GM12878 (cell line): ENCODE measurements around the gene SLC9C1. TPM values are rescaled to one million over a fixed set of nuclear protein-coding genes. Genes with fewer than 3 reads are reported as not detected.

Experiments used
- ATAC-seq: fragments of 200-7000 bp; cut with Tn5 transposase; 3 replicates; pipeline ENCODE4 v1.9.1; 2020; ENCODE audit warnings: mild to moderate bottlenecking, moderate library complexity
- BruUV-seq: library from RNA; stranded (reverse); fragments of 400-500 nt; replicated peaks from 2 replicates; lab custom pipeline; 2021; lab: Mats Ljungman, UMichigan
- CTCF ChIA-PET: fragments of 300-600 bp; sonication (Branson Sonifier 250); formaldehyde crosslinking; extraction: SDS; loops from one replicate; lab custom pipeline; 2021; ENCODE audit warnings: inconsistent platforms; lab: Yijun Ruan, JAX
- POLR2A ChIA-PET: fragments of 350-600 bp; formaldehyde crosslinking; extraction: SDS; loops from one replicate; lab custom pipeline; 2021; ENCODE audit warnings: inconsistent platforms; lab: Charles Lee
- RAD21 ChIA-PET: fragments of 300-600 bp; sonication (Branson Sonifier 250); formaldehyde crosslinking; loops from one replicate; lab custom pipeline; 2023; ENCODE audit warnings: antibody characterized with exemption; ENCODE audit not compliant: unreplicated experiment; lab: Charles Lee
- SMC1A ChIA-PET: fragments of 300-600 bp; sonication (Branson Sonifier 250); formaldehyde crosslinking; loops from one replicate; lab custom pipeline; 2023; ENCODE audit not compliant: unreplicated experiment, uncharacterized antibody; lab: Charles Lee
- DNase-seq: peaks from one replicate; pipeline ENCODE4 v3.0.0-alpha.2; 2011; ENCODE audit warnings: low read depth, low spot score
- FAIRE-seq: peaks from 3 replicates; lab custom pipeline; 2011; peaks lifted over from hg19 to GRCh38; lab: Jason Lieb, UNC
- H2AFZ ChIP-seq: 2 replicates; pipeline ENCODE4 v1.6.0; 2011; ENCODE audit warnings: low read depth, low read length, control low read depth; ENCODE audit not compliant: control insufficient read depth
- H3K27ac ChIP-seq: 2 replicates; pipeline ENCODE4 v1.5.1; 2011; ENCODE audit warnings: control low read depth; ENCODE audit not compliant: control insufficient read depth, insufficient read depth
- H3K27me3 ChIP-seq, 2 experiments: replicated peaks in 1 of 2; 2 replicates each; pipeline versions ENCODE4 v1.6.0 to v1.6.1; 2011; ENCODE audit warnings: low read length in 1 of 2; ENCODE audit not compliant: control insufficient read depth in 2 of 2, insufficient read depth in 2 of 2
- H3K36me3 ChIP-seq, 2 experiments: 2 replicates each; pipeline ENCODE4 v1.5.1; 2011; ENCODE audit warnings: low read length in 1 of 2; ENCODE audit not compliant: control insufficient read depth in 2 of 2, insufficient read depth in 2 of 2
- H3K4me1 ChIP-seq: 2 replicates; pipeline ENCODE4 v1.6.1; 2011; ENCODE audit warnings: mild to moderate bottlenecking, low read length, moderate library complexity, mixed read lengths; ENCODE audit not compliant: control insufficient read depth, insufficient read depth
- H3K4me2 ChIP-seq: 2 replicates; pipeline ENCODE4 v1.6.0; 2011; ENCODE audit warnings: control low read depth; ENCODE audit not compliant: control insufficient read depth, insufficient read depth
- H3K4me3 ChIP-seq: fragments of 200-600 bp; sonication (generic); 2 replicates; pipeline ENCODE4 v1.5.1; 2016
- H3K79me2 ChIP-seq: 2 replicates; pipeline ENCODE4 v1.6.0; 2011; ENCODE audit warnings: low read length; ENCODE audit not compliant: control insufficient read depth, insufficient read depth
- H3K9ac ChIP-seq: 2 replicates; pipeline ENCODE4 v1.8.0; 2011; ENCODE audit warnings: low read length, control low read depth, mixed read lengths; ENCODE audit not compliant: control insufficient read depth, insufficient read depth
- H3K9me3 ChIP-seq: replicated peaks from 3 replicates; pipeline ENCODE4 v1.5.1; 2011; ENCODE audit warnings: mild to moderate bottlenecking, low read length; ENCODE audit not compliant: control insufficient read depth, insufficient read depth
- H4K20me1 ChIP-seq: 2 replicates; pipeline ENCODE4 v1.6.0; 2011; ENCODE audit not compliant: control insufficient read depth, insufficient read depth
- DPF2 ChIP-seq: fragments of 450-650 bp; IDR thresholded peaks from 2 replicates; pipeline ENCODE4 v1.6.1; 2017; ENCODE audit warnings: mild to moderate bottlenecking
- FOS ChIP-seq: IDR thresholded peaks from 3 replicates; pipeline ENCODE4 v1.6.1; 2011; ENCODE audit warnings: borderline replicate concordance; ENCODE audit not compliant: insufficient read length; ENCODE audit errors: extremely low read depth
- HDAC6 ChIP-seq: fragments of 200-600 bp; sonication (generic); IDR thresholded peaks from one replicate; pipeline ENCODE4 v1.8.0; 2017; ENCODE audit warnings: antibody characterized with exemption; ENCODE audit not compliant: unreplicated experiment
- HDGF ChIP-seq: fragments of 450-650 bp; IDR thresholded peaks from 2 replicates; pipeline ENCODE4 v1.6.1; 2016; ENCODE audit warnings: antibody characterized with exemption
- PAX8 ChIP-seq: fragments of 450-650 bp; IDR thresholded peaks from 2 replicates; pipeline ENCODE4 v1.6.1; 2017; ENCODE audit warnings: mild to moderate bottlenecking, moderate library complexity
- PML ChIP-seq: IDR thresholded peaks from 2 replicates; pipeline ENCODE4 v1.6.1; 2012; ENCODE audit warnings: low read length, inconsistent platforms
- RUNX3 ChIP-seq: IDR thresholded peaks from 2 replicates; pipeline ENCODE4 v1.6.1; 2012; ENCODE audit warnings: low read length, inconsistent platforms
- SRF ChIP-seq, 2 experiments: IDR thresholded peaks; 2 replicates each; pipeline ENCODE4 v1.6.1; 2011; ENCODE audit warnings: low read depth in 2 of 2, low read length in 2 of 2, mild to moderate bottlenecking in 1 of 2, moderate library complexity in 1 of 2
- YBX1 ChIP-seq: fragments of 450-650 bp; IDR thresholded peaks from 2 replicates; pipeline ENCODE4 v1.6.1; 2016; ENCODE audit warnings: antibody characterized with exemption
- ZNF384 ChIP-seq: IDR thresholded peaks from 2 replicates; pipeline ENCODE4 v1.6.1; 2012; ENCODE audit warnings: low read depth, mild to moderate bottlenecking, low read length, improper control_type of control experiment, borderline replicate concordance
- WGBS: methylation state at CpG from one replicate; pipeline ENCODE4 v1.1.6; 2016; ENCODE audit warnings: low lambda C conversion rate; ENCODE audit not compliant: insufficient replicate concordance, insufficient coverage; ENCODE audit errors: missing lambda C conversion rate; 5-methylcytosine and 5-hydroxymethylcytosine counted together
- in situ Hi-C: fragments of 300-500 bp; cut with MboI; formaldehyde crosslinking; loops from 9 replicates; pipeline ENCODE4 v1.14.3; 2018; ENCODE audit warnings: mixed read lengths
- intact Hi-C: fragments of 100-400 bp; cut with micrococcal nuclease; formaldehyde crosslinking; loops from one replicate; pipeline ENCODE4 v1.14.2; 2022; ENCODE audit not compliant: unreplicated experiment
- polyA plus RNA-seq, 11 experiments: library from polyadenylated mRNA; depleted of rRNA in 4 of 11; unstranded in 6 of 11; stranded (reverse) in 5 of 11; fragments of >200 nt; fragmentation: Nextera tagmentation in 4 of 11; fragmentation: Illumina TruSeq in 1 of 11; extraction: Ambion mirVana in 4 of 11; extraction: Trizol in 1 of 11; gene quantifications; 1 replicate in 1 of 11; 2 replicates in 10 of 11; pipeline versions ENCODE4 v1.2.1 to v1.2.3, GENCODE V29; 2011 to 2016; ENCODE audit warnings: inconsistent platforms in 2 of 11, missing spikeins in 2 of 11, low read depth in 1 of 11
- total RNA-seq, 4 experiments: library from RNA; depleted of rRNA in 3 of 4; stranded (reverse); fragments of >200 nt in 3 of 4; fragmentation: Illumina TruSeq in 1 of 4; extraction: Trizol in 1 of 4; gene quantifications; 2 replicates each; pipeline versions ENCODE4 v1.2.1 to v1.2.3, GENCODE V29; 2013 to 2021
- TF ChIP-seq, protein P1 (sequence below): fragments of 450-650 bp; IDR thresholded peaks from 2 replicates; pipeline ENCODE4 v1.6.1; 2014; ENCODE audit warnings: mild to moderate bottlenecking
- TF ChIP-seq, protein P2 (sequence below): IDR thresholded peaks from 2 replicates; pipeline ENCODE4 v1.6.1; 2012; ENCODE audit warnings: low read depth, low read length, improper control_type of control experiment
- TF ChIP-seq, protein P3 (sequence below): IDR thresholded peaks from 2 replicates; pipeline ENCODE4 v1.6.1; 2011; ENCODE audit warnings: borderline replicate concordance, low read depth, mild to moderate bottlenecking, moderate library complexity, mixed read lengths, low read length; ENCODE audit not compliant: insufficient read depth; ENCODE audit errors: extremely low read length
- TF ChIP-seq, protein P4 (sequence below): fragments of 450-650 bp; IDR thresholded peaks from 2 replicates; pipeline ENCODE4 v1.6.1; 2018; ENCODE audit warnings: borderline replicate concordance, mild to moderate bottlenecking; ENCODE audit not compliant: partially characterized antibody
- TF ChIP-seq, protein P5 (sequence below): IDR thresholded peaks from 2 replicates; pipeline ENCODE4 v1.6.1; 2011; ENCODE audit warnings: low read depth, mild to moderate bottlenecking, low read length, moderate library complexity, borderline replicate concordance; ENCODE audit errors: extremely low read depth

SLC9C1 gene
- total and polyA plus RNA-seq, 10 of the 15 experiments (the other 5 are each of a cell fraction or from before 2014, with no cell fraction given) = not detected

DNA sequence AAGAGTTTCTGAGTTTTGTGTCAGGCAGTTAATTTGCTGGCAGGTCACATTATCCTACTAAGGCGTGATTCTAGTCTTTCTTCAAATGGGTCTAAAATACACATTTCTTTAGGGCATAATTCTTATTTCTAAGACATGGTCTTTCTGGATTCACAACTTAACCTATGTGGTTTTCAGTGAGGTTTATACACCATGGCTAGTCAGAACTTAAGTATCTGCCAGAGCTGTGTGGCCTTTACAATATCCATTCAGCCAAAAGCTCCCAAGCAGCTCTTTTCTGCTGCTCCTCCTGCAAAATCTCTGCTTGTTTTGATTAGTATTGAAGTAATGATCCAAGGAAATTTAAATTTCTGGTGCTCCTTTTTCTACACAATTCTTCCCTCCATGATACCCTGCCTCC is 33.5 kb downstream of the SLC9C1 start:
- Histone ChIP-seq H3K4me3 (no peak overlapping the region), H3K9me3 (no peaks in the 10 kb centered on the region), H3K9ac (no peak overlapping the region), H3K4me1 (no peaks in the 10 kb centered on the region), H3K4me2 (no peak overlapping the region), H4K20me1 (no peaks in the 10 kb centered on the region), H3K27me3 (no peaks in the 10 kb centered on the region), H3K36me3 (no peaks in the 10 kb centered on the region), H2AFZ (no peak overlapping the region), H3K79me2 (no peaks in the 10 kb centered on the region), H3K27ac (no peak overlapping the region)
- CTCF ChIA-PET = interaction anchor here (1.9 kb wide), 1 partner anchor 33 kb away, joined by 6 read pairs; the partner anchor contains the start of gene SLC9C1
- POLR2A ChIA-PET = interaction anchor here (0.6 kb wide), 1 partner anchor 37 kb away, joined by 4 read pairs; no protein-coding TSS in a partner anchor
- in situ Hi-C loops (no loop called here), intact Hi-C loops (no loop called here)
- 100% methylated on average over 1 of the region's 1 CpG for WGBS
- no peak for ATAC-seq
- no peak for DNase-seq
- no peak for FAIRE-seq
- TF ChIP-seq DPF2 (no peak), PML (no peak), PAX8 (no peak), FOS (no peak), HDAC6 (no peak), SRF (IDR thresholded peaks at IDR 0.05; ENCODE audit: low read depth in 2 of 2, low read length in 2 of 2) (no peak), ZNF384 (no peak), RUNX3 (no peak), YBX1 (no peak), HDGF (no peak)
- TF ChIP-seq, protein P1, sequence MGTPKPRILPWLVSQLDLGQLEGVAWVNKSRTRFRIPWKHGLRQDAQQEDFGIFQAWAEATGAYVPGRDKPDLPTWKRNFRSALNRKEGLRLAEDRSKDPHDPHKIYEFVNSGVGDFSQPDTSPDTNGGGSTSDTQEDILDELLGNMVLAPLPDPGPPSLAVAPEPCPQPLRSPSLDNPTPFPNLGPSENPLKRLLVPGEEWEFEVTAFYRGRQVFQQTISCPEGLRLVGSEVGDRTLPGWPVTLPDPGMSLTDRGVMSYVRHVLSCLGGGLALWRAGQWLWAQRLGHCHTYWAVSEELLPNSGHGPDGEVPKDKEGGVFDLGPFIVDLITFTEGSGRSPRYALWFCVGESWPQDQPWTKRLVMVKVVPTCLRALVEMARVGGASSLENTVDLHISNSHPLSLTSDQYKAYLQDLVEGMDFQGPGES = no peak
- TF ChIP-seq, protein P2, sequence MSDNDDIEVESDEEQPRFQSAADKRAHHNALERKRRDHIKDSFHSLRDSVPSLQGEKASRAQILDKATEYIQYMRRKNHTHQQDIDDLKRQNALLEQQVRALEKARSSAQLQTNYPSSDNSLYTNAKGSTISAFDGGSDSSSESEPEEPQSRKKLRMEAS = no peak
- TF ChIP-seq, protein P3, sequence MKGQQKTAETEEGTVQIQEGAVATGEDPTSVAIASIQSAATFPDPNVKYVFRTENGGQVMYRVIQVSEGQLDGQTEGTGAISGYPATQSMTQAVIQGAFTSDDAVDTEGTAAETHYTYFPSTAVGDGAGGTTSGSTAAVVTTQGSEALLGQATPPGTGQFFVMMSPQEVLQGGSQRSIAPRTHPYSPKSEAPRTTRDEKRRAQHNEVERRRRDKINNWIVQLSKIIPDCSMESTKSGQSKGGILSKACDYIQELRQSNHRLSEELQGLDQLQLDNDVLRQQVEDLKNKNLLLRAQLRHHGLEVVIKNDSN = no peak
- TF ChIP-seq, protein P4, sequence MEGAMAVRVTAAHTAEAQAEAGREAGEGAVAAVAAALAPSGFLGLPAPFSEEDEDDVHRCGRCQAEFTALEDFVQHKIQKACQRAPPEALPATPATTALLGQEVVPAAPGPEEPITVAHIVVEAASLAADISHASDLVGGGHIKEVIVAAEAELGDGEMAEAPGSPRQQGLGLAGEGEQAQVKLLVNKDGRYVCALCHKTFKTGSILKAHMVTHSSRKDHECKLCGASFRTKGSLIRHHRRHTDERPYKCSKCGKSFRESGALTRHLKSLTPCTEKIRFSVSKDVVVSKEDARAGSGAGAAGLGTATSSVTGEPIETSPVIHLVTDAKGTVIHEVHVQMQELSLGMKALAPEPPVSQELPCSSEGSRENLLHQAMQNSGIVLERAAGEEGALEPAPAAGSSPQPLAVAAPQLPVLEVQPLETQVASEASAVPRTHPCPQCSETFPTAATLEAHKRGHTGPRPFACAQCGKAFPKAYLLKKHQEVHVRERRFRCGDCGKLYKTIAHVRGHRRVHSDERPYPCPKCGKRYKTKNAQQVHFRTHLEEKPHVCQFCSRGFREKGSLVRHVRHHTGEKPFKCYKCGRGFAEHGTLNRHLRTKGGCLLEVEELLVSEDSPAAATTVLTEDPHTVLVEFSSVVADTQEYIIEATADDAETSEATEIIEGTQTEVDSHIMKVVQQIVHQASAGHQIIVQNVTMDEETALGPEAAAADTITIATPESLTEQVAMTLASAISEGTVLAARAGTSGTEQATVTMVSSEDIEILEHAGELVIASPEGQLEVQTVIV = no peak
- TF ChIP-seq, protein P5, sequence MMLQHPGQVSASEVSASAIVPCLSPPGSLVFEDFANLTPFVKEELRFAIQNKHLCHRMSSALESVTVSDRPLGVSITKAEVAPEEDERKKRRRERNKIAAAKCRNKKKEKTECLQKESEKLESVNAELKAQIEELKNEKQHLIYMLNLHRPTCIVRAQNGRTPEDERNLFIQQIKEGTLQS = no peak
- RAD21 ChIA-PET = interaction anchor here (0.8 kb wide), 1 partner anchor 8 kb away, joined by 3 read pairs; no protein-coding TSS in a partner anchor
- SMC1A ChIA-PET = interaction anchor here (1.0 to 2.4 kb wide), 4 partner anchors 13 to 121 kb away, joined by 3 to 7 read pairs (median 6); no protein-coding TSS in a partner anchor
- no TSS peak for BruUV-seq
